ENCODE measurements around the gene GPX4.
"Not testable (repeated sequence)": the region's sequence is repeated elsewhere in the genome, so short reads cannot be mapped to it uniquely, and the experiment has no call there.

The GPX4 gene

GRCh38 chr19:1103132-1103707 is 574 bp upstream of the GPX4 start:
- no peak for DNase-seq

GRCh38 chr19:1104311-1105007 is 665 bp downstream of the GPX4 start:
- DNase-seq: peak; percentile 77

GRCh38 chr19:1105008-1105872 is 1.4 kb downstream of the GPX4 start:
- no peak for DNase-seq

GRCh38 chr19:1105873-1106840 is 2.4 kb downstream of the GPX4 start:
- no peak for DNase-seq

GRCh38 chr19:1106841-1107660 is 3.3 kb downstream of the GPX4 start:
- no peak for DNase-seq

GRCh38 chr19:1107661-1108261 is 4.0 kb downstream of the GPX4 start:
- no peak for DNase-seq

GRCh38 chr19:1108291-1109031 is 4.7 kb downstream of the GPX4 start:
- DNase-seq: no peak

GRCh38 chr19:1109032-1109551 is 5.3 kb downstream of the GPX4 start:
- no peak for DNase-seq

- DNase-seq: no peak
These were observed 6.2 kb downstream of the GPX4 start for GRCh38 chr19:1109697-1110671.

- DNase-seq: no peak
These were observed 7.2 kb downstream of the GPX4 start for GRCh38 chr19:1110809-1111640.

GRCh38 chr19:1111641-1112267 is 8.0 kb downstream of the GPX4 start:
- DNase-seq: no peak

- no peak for DNase-seq
These were observed 8.7 kb downstream of the GPX4 start for GRCh38 chr19:1112268-1113029.

GRCh38 chr19:1113030-1113985 is 9.5 kb downstream of the GPX4 start:
- peak; percentile 85 for DNase-seq

GRCh38 chr19:1113986-1114483 is 10.2 kb downstream of the GPX4 start:
- no peak for DNase-seq

GRCh38 chr19:1114728-1115127 is 10.9 kb downstream of the GPX4 start:
- not testable (repeated sequence) for DNase-seq

Measured in activated naive CD4-positive, alpha-beta T cell treated with anti-CD3 and anti-CD28 coated beads, Interleukin-2, amount 50 U/mL, for 16 hours (primary cell).